HEK293 (cell line): ENCODE data around the gene BEND6.

Experiments used
- BCL11A ChIP-seq: fragments of 450-650 bp; formaldehyde crosslinking; IDR thresholded peaks from 2 replicates; pipeline ENCODE4 v1.5.1; 2016; ENCODE audit warnings: low read depth, missing biosample characterization, missing genetic modification characterization
- GLI4 ChIP-seq: fragments of 450-650 bp; formaldehyde crosslinking; IDR thresholded peaks from 2 replicates; pipeline ENCODE4 v1.5.1; 2016; ENCODE audit warnings: missing biosample characterization, missing genetic modification characterization
- HIC1 ChIP-seq: fragments of 450-650 bp; formaldehyde crosslinking; IDR thresholded peaks from 2 replicates; pipeline ENCODE4 v1.5.1; 2016; ENCODE audit warnings: missing biosample characterization, missing genetic modification characterization
- HOXC10 ChIP-seq: sonication (generic); formaldehyde crosslinking; IDR thresholded peaks from 2 replicates; pipeline ENCODE4 v1.8.1; 2023; ENCODE audit warnings: mild to moderate bottlenecking, missing genetic modification reagents
- KLF7 ChIP-seq: fragments of 450-650 bp; formaldehyde crosslinking; IDR thresholded peaks from 2 replicates; pipeline ENCODE4 v1.5.1; 2016; ENCODE audit warnings: missing biosample characterization, missing genetic modification characterization, borderline replicate concordance
- OSR2 ChIP-seq: fragments of 450-650 bp; formaldehyde crosslinking; IDR thresholded peaks from 2 replicates; pipeline ENCODE4 v1.5.1; 2016; ENCODE audit warnings: missing biosample characterization, missing genetic modification characterization
- PRDM10 ChIP-seq: fragments of 450-650 bp; formaldehyde crosslinking; IDR thresholded peaks from 2 replicates; pipeline ENCODE4 v1.5.1; 2016; ENCODE audit warnings: missing biosample characterization, missing genetic modification characterization
- SETDB1 ChIP-seq: IDR thresholded peaks from one replicate; pipeline ENCODE4 v1.6.1; 2017; ENCODE audit warnings: mild to moderate bottlenecking, low read length, moderate library complexity, mixed read lengths; ENCODE audit not compliant: insufficient read length
- SP7 ChIP-seq: fragments of 450-650 bp; formaldehyde crosslinking; IDR thresholded peaks from 2 replicates; pipeline ENCODE4 v1.5.1; 2016; ENCODE audit warnings: missing biosample characterization, missing genetic modification characterization
- YY1 ChIP-seq: fragments of 450-650 bp; formaldehyde crosslinking; IDR thresholded peaks from 2 replicates; pipeline ENCODE4 v1.5.1; 2018; ENCODE audit warnings: missing biosample characterization, missing genetic modification characterization
- ZBTB48 ChIP-seq: fragments of 450-650 bp; formaldehyde crosslinking; IDR thresholded peaks from 2 replicates; pipeline ENCODE4 v1.5.1; 2016; ENCODE audit warnings: missing biosample characterization, missing genetic modification characterization
- ZBTB49 ChIP-seq: fragments of 450-650 bp; formaldehyde crosslinking; IDR thresholded peaks from 2 replicates; pipeline ENCODE4 v1.5.1; 2016; ENCODE audit warnings: missing biosample characterization, missing genetic modification characterization, low read depth
- ZIC2 ChIP-seq: fragments of 450-650 bp; formaldehyde crosslinking; IDR thresholded peaks from 2 replicates; pipeline ENCODE4 v1.5.1; 2016; ENCODE audit warnings: missing biosample characterization, missing genetic modification characterization
- ZNF132 ChIP-seq: fragments of 450-650 bp; formaldehyde crosslinking; IDR thresholded peaks from 2 replicates; pipeline ENCODE4 v1.5.1; 2017; ENCODE audit warnings: missing biosample characterization, missing genetic modification characterization, borderline replicate concordance
- ZNF157 ChIP-seq: fragments of 450-650 bp; formaldehyde crosslinking; IDR thresholded peaks from 2 replicates; pipeline ENCODE4 v1.5.1; 2016; ENCODE audit warnings: missing biosample characterization, missing genetic modification characterization
- ZNF2 ChIP-seq: fragments of 450-650 bp; formaldehyde crosslinking; IDR thresholded peaks from 2 replicates; pipeline ENCODE4 v1.5.1; 2016; ENCODE audit warnings: missing biosample characterization, missing genetic modification characterization
- ZNF23 ChIP-seq: fragments of 450-650 bp; formaldehyde crosslinking; IDR thresholded peaks from 2 replicates; pipeline ENCODE4 v1.5.1; 2016; ENCODE audit warnings: missing biosample characterization, missing genetic modification characterization, borderline replicate concordance
- ZNF274 ChIP-seq, 2 experiments: fragments of 200-500 bp in 1 of 2; fragments of 450-650 bp in 1 of 2; sonication (Bioruptor generic) in 1 of 2; formaldehyde crosslinking in 1 of 2; IDR thresholded peaks; 2 replicates each; pipeline versions ENCODE4 v1.5.1 to v1.6.1; 2014 to 2016; ENCODE audit warnings: borderline replicate concordance in 1 of 2, inconsistent platforms in 1 of 2, low read length in 1 of 2, missing biosample characterization in 1 of 2, missing genetic modification characterization in 1 of 2
- ZNF292 ChIP-seq: fragments of 450-650 bp; formaldehyde crosslinking; IDR thresholded peaks from 2 replicates; pipeline ENCODE4 v1.5.1; 2016; ENCODE audit warnings: low read depth, missing biosample characterization, missing genetic modification characterization, borderline replicate concordance
- ZNF350 ChIP-seq: fragments of 450-650 bp; formaldehyde crosslinking; IDR thresholded peaks from 2 replicates; pipeline ENCODE4 v1.5.0; 2017; ENCODE audit warnings: missing biosample characterization, mild to moderate bottlenecking, missing genetic modification characterization
- ZNF394 ChIP-seq: fragments of 450-650 bp; formaldehyde crosslinking; IDR thresholded peaks from 2 replicates; pipeline ENCODE4 v1.5.1; 2016; ENCODE audit warnings: missing biosample characterization, missing genetic modification characterization, mild to moderate bottlenecking, moderate library complexity, borderline replicate concordance
- ZNF433 ChIP-seq: fragments of 450-650 bp; formaldehyde crosslinking; IDR thresholded peaks from 2 replicates; pipeline ENCODE4 v1.5.1; 2016; ENCODE audit warnings: missing biosample characterization, missing genetic modification characterization, low read depth
- ZNF529 ChIP-seq: fragments of 450-650 bp; formaldehyde crosslinking; IDR thresholded peaks from 2 replicates; pipeline ENCODE4 v1.5.1; 2017; ENCODE audit warnings: missing genetic modification characterization, missing biosample characterization; ENCODE audit not compliant: insufficient replicate concordance
- ZNF600 ChIP-seq: fragments of 450-650 bp; formaldehyde crosslinking; IDR thresholded peaks from 2 replicates; pipeline ENCODE4 v1.5.1; 2016; ENCODE audit warnings: missing biosample characterization, missing genetic modification characterization
- ZNF626 ChIP-seq: fragments of 450-650 bp; sonication (Bioruptor Pico); formaldehyde crosslinking; IDR thresholded peaks from 2 replicates; pipeline ENCODE4 v1.5.1; 2018; ENCODE audit warnings: missing biosample characterization, missing genetic modification characterization, inconsistent platforms
- ZNF777 ChIP-seq: fragments of 450-650 bp; formaldehyde crosslinking; IDR thresholded peaks from 2 replicates; pipeline ENCODE4 v1.5.1; 2017; ENCODE audit warnings: missing biosample characterization, missing genetic modification characterization, borderline replicate concordance
- ZSCAN5A ChIP-seq: fragments of 450-650 bp; formaldehyde crosslinking; IDR thresholded peaks from 2 replicates; pipeline ENCODE4 v1.5.1; 2016; ENCODE audit warnings: missing biosample characterization, missing genetic modification characterization
- TF ChIP-seq, protein P1 (sequence below): IDR thresholded peaks from 2 replicates; pipeline ENCODE4 v1.6.1; 2011; ENCODE audit warnings: mild to moderate bottlenecking, low read depth, low read length, borderline replicate concordance

BEND6 gene

DNA sequence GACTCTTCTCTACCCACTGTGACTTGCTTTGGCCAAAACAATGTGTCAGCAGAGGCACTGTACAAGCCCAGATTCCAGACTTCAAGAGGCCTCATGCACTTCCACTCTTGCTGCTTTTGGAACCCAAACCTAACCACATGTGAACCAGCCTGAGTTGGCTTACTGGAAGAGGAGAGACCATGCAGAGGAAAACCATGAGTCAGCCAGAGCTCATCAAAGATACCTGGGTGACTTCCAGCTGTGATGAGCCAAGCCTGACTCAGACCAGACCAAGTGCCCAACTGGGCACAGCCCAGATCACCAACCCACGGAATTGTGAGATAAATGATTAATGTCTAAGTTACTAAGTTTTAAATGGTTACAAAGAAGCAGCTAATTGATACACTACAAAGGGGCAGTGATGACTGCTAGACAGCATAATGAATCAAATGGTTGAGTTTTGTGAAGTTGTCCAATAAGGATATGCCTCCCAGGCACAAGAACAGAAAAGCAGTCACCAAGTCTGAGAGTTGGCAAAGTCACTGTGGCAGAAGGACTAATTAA is 16.2 kb upstream of the BEND6 start (continued):
- TF ChIP-seq ZNF433 (tag by site-specific recombination): no peak
- TF ChIP-seq GLI4 (tag by site-specific recombination): no peak
- no peak for TF ChIP-seq ZNF529 (tag by site-specific recombination)
- no peak for TF ChIP-seq BCL11A (tag by site-specific recombination)
- no peak for TF ChIP-seq ZBTB48
- TF ChIP-seq ZNF2 (tag by site-specific recombination): no peak
- no peak for TF ChIP-seq ZBTB49 (tag by site-specific recombination)
- TF ChIP-seq SETDB1: no peak
- TF ChIP-seq, protein P1, sequence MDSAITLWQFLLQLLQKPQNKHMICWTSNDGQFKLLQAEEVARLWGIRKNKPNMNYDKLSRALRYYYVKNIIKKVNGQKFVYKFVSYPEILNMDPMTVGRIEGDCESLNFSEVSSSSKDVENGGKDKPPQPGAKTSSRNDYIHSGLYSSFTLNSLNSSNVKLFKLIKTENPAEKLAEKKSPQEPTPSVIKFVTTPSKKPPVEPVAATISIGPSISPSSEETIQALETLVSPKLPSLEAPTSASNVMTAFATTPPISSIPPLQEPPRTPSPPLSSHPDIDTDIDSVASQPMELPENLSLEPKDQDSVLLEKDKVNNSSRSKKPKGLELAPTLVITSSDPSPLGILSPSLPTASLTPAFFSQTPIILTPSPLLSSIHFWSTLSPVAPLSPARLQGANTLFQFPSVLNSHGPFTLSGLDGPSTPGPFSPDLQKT: no peak
- no peak for TF ChIP-seq ZNF274 (IDR thresholded peaks at IDR 0.05; ENCODE audit: low read length)
- no peak for TF ChIP-seq ZNF274 (tag by site-specific recombination; IDR thresholded peaks at IDR 0.05; ENCODE audit: borderline replicate concordance)
- TF ChIP-seq ZNF292 (tag by site-specific recombination): no peak
- TF ChIP-seq OSR2: no peak
- peak; percentile 57 for TF ChIP-seq SP7 (tag by site-specific recombination)
- TF ChIP-seq ZNF777 (tag by site-specific recombination): no peak
- TF ChIP-seq ZSCAN5A (tag by site-specific recombination): no peak
- TF ChIP-seq YY1: no peak
- TF ChIP-seq ZNF157: no peak
- TF ChIP-seq HOXC10 (CRISPR knock-in tag): no peak
- TF ChIP-seq ZIC2 (tag by site-specific recombination): peak; percentile 69
- no peak for TF ChIP-seq KLF7 (tag by site-specific recombination)
- TF ChIP-seq ZNF350 (tag by site-specific recombination): no peak
- TF ChIP-seq PRDM10 (tag by site-specific recombination): peak; percentile 81
- no peak for TF ChIP-seq ZNF626 (tag by site-specific recombination)
- peak; percentile 21; the same call in 1 of the 2 replicates for TF ChIP-seq HIC1 (tag by site-specific recombination)
- no peak for TF ChIP-seq ZNF23 (tag by site-specific recombination)
- TF ChIP-seq ZNF132 (tag by site-specific recombination): no peak
- no peak for TF ChIP-seq ZNF394 (tag by site-specific recombination)
- TF ChIP-seq ZNF600 (tag by site-specific recombination): peak; percentile 79
